ENCODE results near the gene ZNF433.

GRCh38 chr19:12035220-12036172 is at the start of gene ZNF433:
- TF ChIP-seq, protein P1, sequence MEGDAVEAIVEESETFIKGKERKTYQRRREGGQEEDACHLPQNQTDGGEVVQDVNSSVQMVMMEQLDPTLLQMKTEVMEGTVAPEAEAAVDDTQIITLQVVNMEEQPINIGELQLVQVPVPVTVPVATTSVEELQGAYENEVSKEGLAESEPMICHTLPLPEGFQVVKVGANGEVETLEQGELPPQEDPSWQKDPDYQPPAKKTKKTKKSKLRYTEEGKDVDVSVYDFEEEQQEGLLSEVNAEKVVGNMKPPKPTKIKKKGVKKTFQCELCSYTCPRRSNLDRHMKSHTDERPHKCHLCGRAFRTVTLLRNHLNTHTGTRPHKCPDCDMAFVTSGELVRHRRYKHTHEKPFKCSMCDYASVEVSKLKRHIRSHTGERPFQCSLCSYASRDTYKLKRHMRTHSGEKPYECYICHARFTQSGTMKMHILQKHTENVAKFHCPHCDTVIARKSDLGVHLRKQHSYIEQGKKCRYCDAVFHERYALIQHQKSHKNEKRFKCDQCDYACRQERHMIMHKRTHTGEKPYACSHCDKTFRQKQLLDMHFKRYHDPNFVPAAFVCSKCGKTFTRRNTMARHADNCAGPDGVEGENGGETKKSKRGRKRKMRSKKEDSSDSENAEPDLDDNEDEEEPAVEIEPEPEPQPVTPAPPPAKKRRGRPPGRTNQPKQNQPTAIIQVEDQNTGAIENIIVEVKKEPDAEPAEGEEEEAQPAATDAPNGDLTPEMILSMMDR (IDR thresholded peaks at IDR 0.05; ENCODE audit: poor library complexity, severe bottlenecking), result no peak
- TF ChIP-seq POLR2AphosphoS5 (IDR thresholded peaks at IDR 0.05) (peak; percentile 81), EZH2 (IDR thresholded peaks at IDR 0.05; ENCODE audit: borderline replicate concordance, insufficient read depth, low read length, poor library complexity, severe bottlenecking) (no peak)
- TF ChIP-seq, protein P2, sequence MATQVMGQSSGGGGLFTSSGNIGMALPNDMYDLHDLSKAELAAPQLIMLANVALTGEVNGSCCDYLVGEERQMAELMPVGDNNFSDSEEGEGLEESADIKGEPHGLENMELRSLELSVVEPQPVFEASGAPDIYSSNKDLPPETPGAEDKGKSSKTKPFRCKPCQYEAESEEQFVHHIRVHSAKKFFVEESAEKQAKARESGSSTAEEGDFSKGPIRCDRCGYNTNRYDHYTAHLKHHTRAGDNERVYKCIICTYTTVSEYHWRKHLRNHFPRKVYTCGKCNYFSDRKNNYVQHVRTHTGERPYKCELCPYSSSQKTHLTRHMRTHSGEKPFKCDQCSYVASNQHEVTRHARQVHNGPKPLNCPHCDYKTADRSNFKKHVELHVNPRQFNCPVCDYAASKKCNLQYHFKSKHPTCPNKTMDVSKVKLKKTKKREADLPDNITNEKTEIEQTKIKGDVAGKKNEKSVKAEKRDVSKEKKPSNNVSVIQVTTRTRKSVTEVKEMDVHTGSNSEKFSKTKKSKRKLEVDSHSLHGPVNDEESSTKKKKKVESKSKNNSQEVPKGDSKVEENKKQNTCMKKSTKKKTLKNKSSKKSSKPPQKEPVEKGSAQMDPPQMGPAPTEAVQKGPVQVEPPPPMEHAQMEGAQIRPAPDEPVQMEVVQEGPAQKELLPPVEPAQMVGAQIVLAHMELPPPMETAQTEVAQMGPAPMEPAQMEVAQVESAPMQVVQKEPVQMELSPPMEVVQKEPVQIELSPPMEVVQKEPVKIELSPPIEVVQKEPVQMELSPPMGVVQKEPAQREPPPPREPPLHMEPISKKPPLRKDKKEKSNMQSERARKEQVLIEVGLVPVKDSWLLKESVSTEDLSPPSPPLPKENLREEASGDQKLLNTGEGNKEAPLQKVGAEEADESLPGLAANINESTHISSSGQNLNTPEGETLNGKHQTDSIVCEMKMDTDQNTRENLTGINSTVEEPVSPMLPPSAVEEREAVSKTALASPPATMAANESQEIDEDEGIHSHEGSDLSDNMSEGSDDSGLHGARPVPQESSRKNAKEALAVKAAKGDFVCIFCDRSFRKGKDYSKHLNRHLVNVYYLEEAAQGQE (IDR thresholded peaks at IDR 0.05; ENCODE audit: borderline replicate concordance), result peak; percentile 58

Data from neural cell (in vitro differentiated cells).